Right lobe of liver (tissue), 4 donors: ENCODE measurements around the gene FAM53C.

Experiments
- POLR2A ChIP-seq: fragments of 450-650 bp; IDR thresholded peaks from one replicate; pipeline ENCODE4 v1.6.1; 2017; ENCODE audit warnings: antibody characterized with exemption, mild to moderate bottlenecking
- TF ChIP-seq, protein P1 (sequence below), 4 donors: fragments of 200-600 bp in 3 of 4; fragments of 450-650 bp in 1 of 4; IDR thresholded peaks; one replicate each; pipeline versions ENCODE4 v1.5.1 to v1.8.0; 2016 to 2022; ENCODE audit warnings: antibody characterized with exemption in 4 of 4, mild to moderate bottlenecking in 2 of 4
- donor health status: DM: no; HTN: no; CAD: no.
- donor health status: DM: no; HTN: no; CAD: no.
- donor health status: DM: no; HTN: yes; CAD: no.

DNA sequence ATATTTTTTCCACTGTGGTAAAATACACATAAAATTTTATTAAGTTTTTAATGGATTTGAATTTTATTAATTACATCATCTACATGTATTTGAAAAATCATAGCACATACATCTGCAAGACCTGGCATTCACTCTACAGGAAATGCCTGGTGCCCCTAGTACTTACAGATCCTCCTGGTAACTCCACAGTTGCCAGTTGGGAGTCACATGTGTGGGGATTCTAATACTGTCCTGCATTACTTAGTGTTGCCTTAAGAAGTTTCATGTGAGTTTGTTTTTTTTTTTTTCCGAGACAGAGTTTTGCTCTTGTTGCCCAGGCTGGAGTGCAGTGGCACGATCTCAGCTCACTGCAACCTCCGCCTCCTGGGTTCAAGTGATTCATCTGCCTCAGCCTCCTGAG is 32.5 kb downstream of the FAM53C start:
- TF ChIP-seq, protein P1, sequence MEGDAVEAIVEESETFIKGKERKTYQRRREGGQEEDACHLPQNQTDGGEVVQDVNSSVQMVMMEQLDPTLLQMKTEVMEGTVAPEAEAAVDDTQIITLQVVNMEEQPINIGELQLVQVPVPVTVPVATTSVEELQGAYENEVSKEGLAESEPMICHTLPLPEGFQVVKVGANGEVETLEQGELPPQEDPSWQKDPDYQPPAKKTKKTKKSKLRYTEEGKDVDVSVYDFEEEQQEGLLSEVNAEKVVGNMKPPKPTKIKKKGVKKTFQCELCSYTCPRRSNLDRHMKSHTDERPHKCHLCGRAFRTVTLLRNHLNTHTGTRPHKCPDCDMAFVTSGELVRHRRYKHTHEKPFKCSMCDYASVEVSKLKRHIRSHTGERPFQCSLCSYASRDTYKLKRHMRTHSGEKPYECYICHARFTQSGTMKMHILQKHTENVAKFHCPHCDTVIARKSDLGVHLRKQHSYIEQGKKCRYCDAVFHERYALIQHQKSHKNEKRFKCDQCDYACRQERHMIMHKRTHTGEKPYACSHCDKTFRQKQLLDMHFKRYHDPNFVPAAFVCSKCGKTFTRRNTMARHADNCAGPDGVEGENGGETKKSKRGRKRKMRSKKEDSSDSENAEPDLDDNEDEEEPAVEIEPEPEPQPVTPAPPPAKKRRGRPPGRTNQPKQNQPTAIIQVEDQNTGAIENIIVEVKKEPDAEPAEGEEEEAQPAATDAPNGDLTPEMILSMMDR (IDR thresholded peaks at IDR 0.05): no peak
- no peak for TF ChIP-seq POLR2A
